Loucy (cell line): Measurements from ENCODE around the gene KANSL3.

ENCODE experiments used
- H2AFZ ChIP-seq: fragments of 200-600 bp; sonication (generic); 2 replicates; pipeline ENCODE4 v1.6.0; 2016; ENCODE audit warnings: antibody characterized with exemption, mild to moderate bottlenecking, low read length, moderate library complexity
- H3F3A ChIP-seq: fragments of 200-600 bp; 2 replicates; pipeline ENCODE4 v1.6.0; 2016; ENCODE audit warnings: antibody characterized with exemption, low read depth, mild to moderate bottlenecking
- H3K27me3 ChIP-seq: fragments of 200-600 bp; sonication (generic); 2 replicates; pipeline ENCODE4 v1.6.1; 2014; ENCODE audit warnings: low read length, mild to moderate bottlenecking; ENCODE audit not compliant: insufficient read depth, poor library complexity, severe bottlenecking
- H3K36me3 ChIP-seq: fragments of 200-600 bp; sonication (generic); 2 replicates; pipeline ENCODE4 v1.6.1; 2016; ENCODE audit warnings: low read length; ENCODE audit not compliant: insufficient read depth
- H3K4me1 ChIP-seq: fragments of 200-600 bp; sonication (generic); 2 replicates; pipeline ENCODE4 v1.5.1; 2014; ENCODE audit warnings: low read length, mild to moderate bottlenecking; ENCODE audit not compliant: insufficient read depth, poor library complexity, severe bottlenecking
- H3K4me2 ChIP-seq: fragments of 200-600 bp; sonication (generic); 2 replicates; pipeline ENCODE4 v1.6.0; 2014; ENCODE audit warnings: antibody characterized with exemption, low read length, low read depth, mild to moderate bottlenecking; ENCODE audit not compliant: poor library complexity, severe bottlenecking
- H3K4me3 ChIP-seq: fragments of 200-600 bp; sonication (generic); 2 replicates; pipeline ENCODE4 v1.5.1; 2014; ENCODE audit warnings: low read length, mild to moderate bottlenecking, mixed read lengths; ENCODE audit not compliant: poor library complexity, severe bottlenecking
- H3K79me2 ChIP-seq: fragments of 200-600 bp; sonication (generic); 2 replicates; pipeline ENCODE4 v1.6.1; 2014; ENCODE audit warnings: low read length; ENCODE audit not compliant: insufficient read depth
- H3K9ac ChIP-seq: fragments of 200-600 bp; sonication (generic); 2 replicates; pipeline ENCODE4 v1.6.0; 2014; ENCODE audit warnings: mild to moderate bottlenecking, low read depth, low read length, moderate library complexity; ENCODE audit not compliant: poor library complexity, severe bottlenecking
- H3K9me2 ChIP-seq: fragments of 200-600 bp; sonication (generic); replicated peaks from 2 replicates; pipeline ENCODE4 v1.6.1; 2016; ENCODE audit warnings: low read depth, low read length, mixed read lengths
- H3K9me3 ChIP-seq: fragments of 200-600 bp; sonication (generic); 2 replicates; pipeline ENCODE4 v1.6.1; 2014; ENCODE audit warnings: mild to moderate bottlenecking, antibody characterized with exemption, low read length, low read depth; ENCODE audit not compliant: insufficient read depth
- H4K20me1 ChIP-seq: fragments of 200-600 bp; sonication (generic); 2 replicates; pipeline ENCODE4 v1.6.0; 2014; ENCODE audit warnings: antibody characterized with exemption, low read length, mild to moderate bottlenecking; ENCODE audit not compliant: insufficient read depth, poor library complexity, severe bottlenecking
- CTCF ChIP-seq: fragments of 200-600 bp; sonication (generic); conservative IDR thresholded peaks from 2 replicates; pipeline ENCODE4 v1.5.1; 2014; ENCODE audit warnings: mild to moderate bottlenecking, antibody characterized with exemption, low read length
- EZH2phosphoT487 ChIP-seq: fragments of 200-600 bp; IDR thresholded peaks from 2 replicates; pipeline ENCODE4 v1.6.1; 2018; ENCODE audit warnings: antibody characterized with exemption, mild to moderate bottlenecking, moderate library complexity, borderline replicate concordance

KANSL3 gene

GRCh38 chr2:96681540-96681939 is 43.4 kb upstream of the KANSL3 start:
- no peaks in the 10 kb centered on the region for H3K27me3 ChIP-seq
- no peaks in the 10 kb centered on the region for H3K9me3 ChIP-seq
- no peak overlapping the region for H2AFZ ChIP-seq
- no peaks in the 10 kb centered on the region for H3K4me1 ChIP-seq
- H3F3A ChIP-seq: no peaks in the 10 kb centered on the region
- no peak overlapping the region for H3K4me2 ChIP-seq
- H3K36me3 ChIP-seq: no peaks in the 10 kb centered on the region
- H3K9me2 ChIP-seq: no peaks in the 10 kb centered on the region
- no peak overlapping the region for H3K4me3 ChIP-seq
- TF ChIP-seq CTCF (no peak), EZH2phosphoT487 (no peak)
- no peaks in the 10 kb centered on the region for H4K20me1 ChIP-seq
- no peak overlapping the region for H3K9ac ChIP-seq
- no peaks in the 10 kb centered on the region for H3K79me2 ChIP-seq

GRCh38 chr2:96680561-96681141 is 42.5 kb upstream of the KANSL3 start:
- Histone ChIP-seq H3K4me2 (no peak overlapping the region), H3K27me3 (no peaks in the 10 kb centered on the region), H3K9me2 (no peaks in the 10 kb centered on the region), H4K20me1 (no peaks in the 10 kb centered on the region), H3K79me2 (no peaks in the 10 kb centered on the region), H3F3A (no peaks in the 10 kb centered on the region), H3K9me3 (no peaks in the 10 kb centered on the region), H3K4me1 (no peaks in the 10 kb centered on the region), H2AFZ (no peak overlapping the region), H3K36me3 (no peaks in the 10 kb centered on the region), H3K9ac (no peak overlapping the region), H3K4me3 (no peak overlapping the region)
- TF ChIP-seq CTCF (no peak), EZH2phosphoT487 (no peak)

GRCh38 chr2:96679848-96680247 is 41.7 kb upstream of the KANSL3 start:
- TF ChIP-seq CTCF (no peak), EZH2phosphoT487 (no peak)

More at GRCh38 chr2:96679848-96680247, 41.7 kb upstream of the KANSL3 start:
- Histone ChIP-seq H3K36me3 (no peaks in the 10 kb centered on the region), H3K9ac (no peak overlapping the region), H3F3A (no peaks in the 10 kb centered on the region), H2AFZ (no peak overlapping the region), H3K9me3 (no peaks in the 10 kb centered on the region), H3K4me1 (no peaks in the 10 kb centered on the region), H3K4me3 (no peak overlapping the region), H3K27me3 (no peaks in the 10 kb centered on the region), H3K4me2 (no peak overlapping the region), H3K79me2 (no peaks in the 10 kb centered on the region), H4K20me1 (no peaks in the 10 kb centered on the region), H3K9me2 (no peaks in the 10 kb centered on the region)
